ENCODE results near the gene LARGE1. TPM values are rescaled to one million over a fixed set of nuclear protein-coding genes. Genes with fewer than 3 reads are reported as not detected.
A peak's percentile ranks its signal among the peaks of the same experiment; 100 is the strongest.

Gene LARGE1
- total and polyA plus RNA-seq, 2 of the 8 experiments (the other 6 are each of a cell fraction or from before 2014, with no cell fraction given), result 43.7 to 83.0 TPM

- peaks cover 50 to 99% of the 10 kb centered on the region in 2 experiments for H3K79me2 ChIP-seq (ENCODE audit: control insufficient read depth in 1 of 2, insufficient read depth in 2 of 2, low read length in 2 of 2)
- no peaks in the 10 kb centered on the region for H3K27me3 ChIP-seq (replicated peaks in 1 of 4; ENCODE audit: control insufficient read depth in 3 of 4, extremely low read depth in 1 of 4, insufficient read depth in 3 of 4, low read length in 3 of 4)
- peaks cover 13 to 15% of the 10 kb centered on the region in 2 experiments for H4K20me1 ChIP-seq (replicated peaks in 1 of 2; ENCODE audit: control insufficient read depth in 1 of 2, insufficient read depth in 2 of 2, low read length in 2 of 2)
- DNase-seq (ENCODE audit: low read depth in 1 of 2, low spot score in 2 of 2), result no peak
- H3K4me1 ChIP-seq (replicated peaks in 1 of 4; ENCODE audit: control insufficient read depth in 3 of 4, insufficient read depth in 4 of 4, low read length in 3 of 4), result peaks cover 0 to 16% (median 13%) of the 10 kb centered on the region in 4 experiments
- TF ChIP-seq ATF2 (IDR thresholded peaks at IDR 0.05; ENCODE audit: low read length) (no peak), MAFK (IDR thresholded peaks at IDR 0.05; ENCODE audit: low read depth, low read length) (peak; percentile 41; the same call in 1 of the 2 replicates)
- H3K9ac ChIP-seq (replicated peaks in 1 of 4; ENCODE audit: extremely low read depth in 1 of 4, low read depth in 3 of 4, low read length in 3 of 4), result no peak overlapping the region
- no peak overlapping the region for H2BK12ac ChIP-seq (ENCODE audit: low read depth, low read length)
- H3K14ac ChIP-seq (ENCODE audit: insufficient read length), result no peak overlapping the region
- no peaks in the 10 kb centered on the region for H3K23me2 ChIP-seq (ENCODE audit: low read depth, low read length)
- H3K4ac ChIP-seq (replicated peaks; ENCODE audit: insufficient read length, low read depth, low read length), result no peak overlapping the region
- H3K4me2 ChIP-seq (ENCODE audit: insufficient read depth in 1 of 2, low read depth in 2 of 2, low read length in 2 of 2), result no peak overlapping the region
- no peak overlapping the region for H3K18ac ChIP-seq (ENCODE audit: extremely low read depth, low read length)
- CTCF ChIA-PET (ENCODE audit: partially characterized antibody), result interaction anchor here (0.9 to 1.1 kb wide), 3 partner anchors 9 to 387 kb away, joined by 3 to 4 read pairs (median 3); no protein-coding TSS in a partner anchor
- H3K4me3 ChIP-seq (ENCODE audit: extremely low read depth in 1 of 4, insufficient read depth in 2 of 4, low read depth in 3 of 4, low read length in 4 of 4), result no peak overlapping the region
- no peak overlapping the region for H4K91ac ChIP-seq (replicated peaks; ENCODE audit: insufficient read length, low read length)
- no peak overlapping the region for H4K5ac ChIP-seq (ENCODE audit: insufficient read length, low read depth, low read length)
- no peaks in the 10 kb centered on the region for H3K9me3 ChIP-seq (ENCODE audit: insufficient read depth in 2 of 2, low read depth in 1 of 2, low read length in 1 of 2)
- H2BK120ac ChIP-seq (replicated peaks; ENCODE audit: low read depth, low read length), result no peak overlapping the region
- H3K23ac ChIP-seq (ENCODE audit: insufficient read length), result no peak overlapping the region
- no peak overlapping the region for H2BK5ac ChIP-seq (ENCODE audit: low read depth, low read length)
- no peak overlapping the region for H2AFZ ChIP-seq (ENCODE audit: low read length)
- POLR2A ChIA-PET (ENCODE audit: partially characterized antibody), result no interaction called here
- no peak overlapping the region for H2BK20ac ChIP-seq (ENCODE audit: low read length)
- H3K36me3 ChIP-seq (ENCODE audit: control insufficient read depth in 2 of 4, insufficient read depth in 4 of 4, low read length in 3 of 4), result peaks cover 0 to 11% (median 0%) of the 10 kb centered on the region in 4 experiments; a peak in 1 of 8 replicates
- peaks cover 15% of the 10 kb centered on the region for H3K79me1 ChIP-seq (ENCODE audit: low read depth, low read length)
- no peak overlapping the region for H3K56ac ChIP-seq (replicated peaks; ENCODE audit: insufficient read length, low read depth, low read length)
- H2BK15ac ChIP-seq (ENCODE audit: low read length), result no peak overlapping the region
- H2AK5ac ChIP-seq (ENCODE audit: low read depth, low read length), result no peak overlapping the region
- H3K27ac ChIP-seq (ENCODE audit: low read depth, low read length), result no peak overlapping the region
- FAIRE-seq, result no peak
- no peak overlapping the region for H4K8ac ChIP-seq (ENCODE audit: extremely low read depth, insufficient read depth, low read length)
Observed at GRCh38 chr22:33906475-33906874, 13.8 kb downstream of the LARGE1 start.
